Heart left ventricle (tissue), 16 donors: ENCODE measurements around the gene ZNF618. TPM values are rescaled to one million over a fixed set of nuclear protein-coding genes. Genes with fewer than 3 reads are reported as not detected.

Source experiments
- ATAC-seq, 4 donors: fragments of 200-7000 bp; cut with Tn5 transposase; one replicate each; pipeline ENCODE4 v1.9.1; 2020 to 2022; ENCODE audit warnings: moderate library complexity in 4 of 4, mild to moderate bottlenecking in 3 of 4, moderate number of reproducible peaks in 1 of 4
- DNase-seq, 5 donors: peaks; one replicate each; pipeline ENCODE4 v3.0.0-alpha.2; 2020
- H3K27ac ChIP-seq, 12 donors: fragments of 200-600 bp; sonication (generic) in 4 of 12; one replicate each; pipeline versions ENCODE4 v1.5.0 to v1.8.0; 2016 to 2022; ENCODE audit warnings: mild to moderate bottlenecking in 2 of 12
- H3K27me3 ChIP-seq, 9 donors: fragments of 200-600 bp; sonication (generic) in 2 of 9; one replicate each; pipeline versions ENCODE4 v1.5.1 to v1.8.0; 2016 to 2022; ENCODE audit warnings: mild to moderate bottlenecking in 3 of 9
- H3K36me3 ChIP-seq, 9 donors: fragments of 200-600 bp; sonication (generic) in 2 of 9; one replicate each; pipeline versions ENCODE4 v1.5.0 to v1.8.0; 2018 to 2022; ENCODE audit warnings: mild to moderate bottlenecking in 2 of 9
- H3K4me1 ChIP-seq, 12 donors: fragments of 200-600 bp; sonication (generic) in 4 of 12; one replicate each; pipeline versions ENCODE4 v1.5.0 to v1.8.0; 2016 to 2022; ENCODE audit warnings: mild to moderate bottlenecking in 3 of 12
- H3K4me3 ChIP-seq, 12 donors: fragments of 200-600 bp; sonication (generic) in 4 of 12; one replicate each; pipeline versions ENCODE4 v1.5.0 to v1.8.0; 2017 to 2022; ENCODE audit warnings: mild to moderate bottlenecking in 9 of 12, moderate library complexity in 4 of 12
- H3K9me3 ChIP-seq, 12 donors: fragments of 200-600 bp; sonication (generic) in 4 of 12; one replicate each; pipeline versions ENCODE4 v1.5.0 to v1.8.0; 2016 to 2022; ENCODE audit warnings: mild to moderate bottlenecking in 1 of 12
- CTCF ChIP-seq, 12 donors: fragments of 200-600 bp; sonication (generic) in 4 of 12; IDR thresholded peaks; one replicate each; pipeline versions ENCODE4 v1.5.0 to v1.8.0; 2018 to 2022; ENCODE audit warnings: antibody characterized with exemption in 12 of 12, mild to moderate bottlenecking in 5 of 12
- POLR2A ChIP-seq, 2 donors: fragments of 450-650 bp; IDR thresholded peaks; one replicate each; pipeline ENCODE4 v1.6.1; 2017; ENCODE audit warnings: antibody characterized with exemption in 2 of 2, mild to moderate bottlenecking in 2 of 2, moderate library complexity in 2 of 2
- WGBS, 4 donors: extraction: QIAGEN DNeasy Blood & Tissue Kit in 2 of 4; methylation state at CpG; one replicate each; pipeline versions ENCODE4 v1.1.5 to v1.1.7; 2013 to 2018; 5-methylcytosine and 5-hydroxymethylcytosine counted together
- intact Hi-C, 10 donors: fragments of 100-400 bp; cut with DNase I; formaldehyde crosslinking; loops; one replicate each; pipeline versions ENCODE4 v1.11.1 to v1.14.2; 2022
- polyA plus RNA-seq, 2 donors: library from polyadenylated mRNA; stranded (reverse); fragments of 200-250 nt; gene quantifications; one replicate each; pipeline ENCODE4 v1.2.3, GENCODE V29; 2013
- total RNA-seq, 9 donors: library from RNA; depleted of rRNA in 2 of 9; stranded (reverse); fragments of >200 nt in 2 of 9; fragmentation: NEBNext Ultra II Directional in 3 of 9; extraction: Animal tissue kit (Norgen Biotek cat#: 25700) in 3 of 9; gene quantifications; one replicate each; pipeline versions ENCODE4 v1.1.0 to v1.2.4, GENCODE V29; 2016 to 2023
- donor health status: ischemic (EF 13 %, LVEDD 7.1; RV severe dilation, severe dysfunction).
- donor health status: healthy with polysubstance abuse.
- donor health status: DM: no; HTN: yes; CAD: no.
- donor health status: DM: no; HTN: no; CAD: no.
- donor health status: ischemic (EF 25% LVEDD 6.9; RV normal size, moderate dysfunction).
- donor health status: ischemic (EF 25% LVEDD 5.7; RV mildly dilated, moderate dysfunction).
- donor health status: healthy.
- donor health status: DM: yes; HTN: yes; CAD: no.
- donor health status: ischemic (EF 35%, LVEDD 5.7; RV mildly dilated, moderate dysfunction).
- donor health status: nonischemic (EF 11% LVEDD 7.7; RV severe dilation, severe dysfunction).
- donor health status: DM: yes; HTN: yes; CAD: no.
- donor health status: PGD.
- donor health status: ischemic (EF 29% LVEDD 5.4; RV normal size, mild dysfunction).
- donor health status: nonischemic (EF 23%, LVEDD 6.1; RV moderate dilation, normal function).

ZNF618 gene
- total and polyA plus RNA-seq, 11 donors, result 0.81 to 4.2 (median 1.7) TPM

- WGBS, 4 donors, result 82 to 96% (median 90%) methylated on average over 6 of the region's 6 CpGs
- ATAC-seq (no peak), DNase-seq (no peak)
- Histone ChIP-seq H3K27me3 (no peaks in the 10 kb centered on the region), H3K4me3 (no peak overlapping the region), H3K36me3 (no peaks in the 10 kb centered on the region), H3K27ac (no peak overlapping the region), H3K9me3 (no peaks in the 10 kb centered on the region), H3K4me1 (no peaks in the 10 kb centered on the region)
- intact Hi-C loops, result no loop called here
- TF ChIP-seq CTCF (IDR thresholded peaks at IDR 0.05), result no peak
These were observed 103.4 kb downstream of the ZNF618 start for GRCh38 chr9:113979343-113980127.

GRCh38 chr9:113984639-113985380 is 108.7 kb downstream of the ZNF618 start:
- DNase-seq, result no peak
- intact Hi-C loops, result no loop called here
- Histone ChIP-seq H3K4me1 (peaks cover 0 to 11% (median 0%) of the 10 kb centered on the region in 12 donors), H3K4me3 (no peak overlapping the region), H3K27me3 (no peaks in the 10 kb centered on the region), H3K9me3 (no peaks in the 10 kb centered on the region), H3K36me3 (peaks cover 0 to 10% (median 0%) of the 10 kb centered on the region in 9 donors), H3K27ac (no peak overlapping the region)
- TF ChIP-seq CTCF (IDR thresholded peaks at IDR 0.05) (no peak), POLR2A (IDR thresholded peaks at IDR 0.05) (no peak)
- no peak for ATAC-seq
- 93 to 95% (median 94%) methylated on average over 10 of the region's 10 CpGs for WGBS, 4 donors

- Histone ChIP-seq H3K9me3 (no peaks in the 10 kb centered on the region), H3K36me3 (peaks cover 0 to 18% (median 0%) of the 10 kb centered on the region in 9 donors), H3K4me3 (no peak overlapping the region), H3K27ac (no peak overlapping the region), H3K4me1 (peaks cover 0 to 16% (median 2%) of the 10 kb centered on the region in 12 donors), H3K27me3 (no peaks in the 10 kb centered on the region)
- DNase-seq (no peak), ATAC-seq (no peak)
- 94 to 96% (median 95%) methylated on average over 15 of the region's 15 CpGs for WGBS, 4 donors
- intact Hi-C loops, result no loop called here
- TF ChIP-seq POLR2A (IDR thresholded peaks at IDR 0.05) (no peak), CTCF (IDR thresholded peaks at IDR 0.05) (no peak)
These were observed 110.0 kb downstream of the ZNF618 start for GRCh38 chr9:113985968-113986585.

GRCh38 chr9:113986931-113987330 is 110.8 kb downstream of the ZNF618 start:
- H3K27me3 ChIP-seq, result no peaks in the 10 kb centered on the region
- H3K4me3 ChIP-seq, result no peak overlapping the region
- H3K9me3 ChIP-seq, result no peaks in the 10 kb centered on the region
- TF ChIP-seq POLR2A (IDR thresholded peaks at IDR 0.05) (no peak), CTCF (IDR thresholded peaks at IDR 0.05) (no peak)
- intact Hi-C loops, result no loop called here
- peaks cover 0 to 18% (median 0%) of the 10 kb centered on the region in 9 donors for H3K36me3 ChIP-seq
- no peak overlapping the region for H3K27ac ChIP-seq
- DNase-seq (no peak), ATAC-seq (no peak)
- peaks cover 0 to 24% (median 10%) of the 10 kb centered on the region in 12 donors for H3K4me1 ChIP-seq
- 97 to 100% (median 99%) methylated on average over 1 of the region's 1 CpG for WGBS, 4 donors
